C4-2B (cell line): Measurements from ENCODE around the gene ADGRG4.

Experiments
- H3K27ac ChIP-seq: fragments of 450-650 bp; 2 replicates; pipeline ENCODE4 v1.5.1; 2017
- ZFX ChIP-seq: fragments of 450-650 bp; IDR thresholded peaks from 2 replicates; pipeline ENCODE4 v1.6.1; 2017
- TF ChIP-seq, protein P1 (sequence below): fragments of 450-650 bp; conservative IDR thresholded peaks from 2 replicates; pipeline ENCODE4 v1.5.1; 2017; ENCODE audit warnings: mild to moderate bottlenecking

The ADGRG4 gene

DNA sequence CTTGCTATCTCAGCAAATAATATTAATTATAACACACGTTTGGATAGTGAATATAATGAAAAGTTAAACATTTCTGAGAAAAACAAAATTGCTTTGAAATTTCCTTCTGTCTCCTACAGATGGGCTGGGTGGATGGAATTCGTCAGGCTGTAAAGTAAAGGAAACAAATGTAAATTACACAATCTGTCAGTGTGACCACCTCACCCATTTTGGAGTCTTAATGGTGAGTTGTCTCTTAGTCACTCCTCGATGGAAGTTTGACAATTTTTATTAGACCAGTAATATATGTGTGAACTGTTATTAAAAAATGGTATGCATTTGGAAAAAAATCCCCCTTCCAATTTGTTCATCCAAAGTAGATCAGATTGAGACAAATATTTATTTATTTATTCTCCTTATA, 94.5 kb downstream of the ADGRG4 start:
- TF ChIP-seq ZFX, result no peak
- TF ChIP-seq, protein P1, sequence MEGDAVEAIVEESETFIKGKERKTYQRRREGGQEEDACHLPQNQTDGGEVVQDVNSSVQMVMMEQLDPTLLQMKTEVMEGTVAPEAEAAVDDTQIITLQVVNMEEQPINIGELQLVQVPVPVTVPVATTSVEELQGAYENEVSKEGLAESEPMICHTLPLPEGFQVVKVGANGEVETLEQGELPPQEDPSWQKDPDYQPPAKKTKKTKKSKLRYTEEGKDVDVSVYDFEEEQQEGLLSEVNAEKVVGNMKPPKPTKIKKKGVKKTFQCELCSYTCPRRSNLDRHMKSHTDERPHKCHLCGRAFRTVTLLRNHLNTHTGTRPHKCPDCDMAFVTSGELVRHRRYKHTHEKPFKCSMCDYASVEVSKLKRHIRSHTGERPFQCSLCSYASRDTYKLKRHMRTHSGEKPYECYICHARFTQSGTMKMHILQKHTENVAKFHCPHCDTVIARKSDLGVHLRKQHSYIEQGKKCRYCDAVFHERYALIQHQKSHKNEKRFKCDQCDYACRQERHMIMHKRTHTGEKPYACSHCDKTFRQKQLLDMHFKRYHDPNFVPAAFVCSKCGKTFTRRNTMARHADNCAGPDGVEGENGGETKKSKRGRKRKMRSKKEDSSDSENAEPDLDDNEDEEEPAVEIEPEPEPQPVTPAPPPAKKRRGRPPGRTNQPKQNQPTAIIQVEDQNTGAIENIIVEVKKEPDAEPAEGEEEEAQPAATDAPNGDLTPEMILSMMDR, result no peak
- H3K27ac ChIP-seq, result no peak overlapping the region

DNA sequence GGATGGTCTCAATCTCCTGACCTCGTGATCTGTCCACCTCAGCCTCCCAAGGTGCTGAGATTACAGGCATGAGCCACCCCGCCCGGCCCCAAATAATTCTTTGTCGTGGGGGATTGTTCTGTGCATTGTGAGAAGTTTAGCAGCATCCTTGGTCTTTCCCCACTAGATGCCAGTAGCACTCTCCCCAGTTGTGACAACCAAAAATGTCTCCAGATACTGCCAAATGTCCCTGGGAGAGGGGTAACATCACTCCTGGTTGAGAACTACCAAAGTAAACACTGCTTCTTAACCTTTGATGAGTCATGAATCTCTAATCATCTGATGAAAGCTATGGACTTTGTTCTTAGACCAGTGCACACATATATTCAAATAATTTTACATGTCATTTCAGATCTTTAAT, 96.2 kb downstream of the ADGRG4 start:
- TF ChIP-seq, protein P1, result no peak
- no peak for TF ChIP-seq ZFX
- no peak overlapping the region for H3K27ac ChIP-seq

DNA sequence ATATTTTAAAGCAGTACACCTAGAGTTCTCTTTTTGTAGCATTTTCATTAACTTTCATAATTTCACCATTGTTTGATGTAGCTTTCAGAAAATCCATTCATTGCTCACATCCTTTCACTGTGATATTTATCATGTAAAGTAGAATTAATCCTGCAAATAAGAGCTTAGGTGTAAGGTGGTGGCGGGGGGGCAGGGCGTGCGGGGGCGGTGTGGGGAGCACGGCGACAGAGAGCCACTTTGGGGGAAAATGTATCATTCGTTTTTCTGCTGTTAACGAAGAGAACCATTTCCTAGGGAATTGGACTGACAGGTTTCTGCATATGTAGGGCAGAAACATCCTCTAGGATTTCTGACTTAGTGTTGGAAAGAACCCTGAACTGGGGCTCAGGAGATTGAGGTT, 104.4 kb downstream of the ADGRG4 start:
- TF ChIP-seq, protein P1, result no peak
- TF ChIP-seq ZFX, result no peak
- H3K27ac ChIP-seq, result no peak overlapping the region

DNA sequence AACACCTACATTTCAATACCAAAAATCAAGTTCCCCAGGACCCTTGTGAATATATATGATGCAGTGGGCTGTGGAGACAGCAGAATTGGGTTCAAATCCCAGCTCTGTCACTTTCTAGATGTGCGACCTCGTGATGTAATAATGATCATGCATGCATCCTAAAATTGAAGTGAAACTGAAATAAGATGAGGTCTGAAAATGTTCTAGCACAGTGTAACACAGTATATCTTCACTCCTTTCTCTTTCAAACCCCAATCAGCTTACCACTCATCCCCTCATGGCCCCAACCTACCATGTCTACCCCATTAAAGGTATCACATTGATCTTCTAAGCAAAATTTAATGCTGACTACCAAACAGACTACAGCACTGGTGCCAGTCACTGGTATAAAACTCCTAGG, 117.0 kb downstream of the ADGRG4 start:
- TF ChIP-seq ZFX, result no peak
- TF ChIP-seq, protein P1, result no peak
- H3K27ac ChIP-seq, result no peak overlapping the region

DNA sequence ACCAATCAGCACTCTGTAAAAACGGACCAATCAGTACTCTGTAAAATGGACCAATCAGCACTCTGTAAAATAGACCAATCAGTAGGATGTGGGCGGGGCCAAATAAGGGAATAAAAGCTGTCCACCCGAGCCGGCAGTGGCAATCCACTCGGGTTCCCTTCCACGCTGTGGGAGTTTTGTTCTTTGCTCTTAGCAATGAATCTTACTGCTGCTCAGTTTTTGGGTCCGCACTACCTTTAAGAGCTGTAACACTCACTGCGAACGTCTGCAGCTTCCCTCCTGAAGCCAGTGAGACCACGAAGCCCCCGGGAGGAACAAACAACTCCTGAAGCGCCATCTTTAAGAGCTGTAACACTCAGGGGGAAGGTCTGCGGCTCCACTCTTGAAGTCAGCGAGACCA, 120.6 kb downstream of the ADGRG4 start:
- TF ChIP-seq ZFX, result no peak
- TF ChIP-seq, protein P1, result no peak

DNA sequence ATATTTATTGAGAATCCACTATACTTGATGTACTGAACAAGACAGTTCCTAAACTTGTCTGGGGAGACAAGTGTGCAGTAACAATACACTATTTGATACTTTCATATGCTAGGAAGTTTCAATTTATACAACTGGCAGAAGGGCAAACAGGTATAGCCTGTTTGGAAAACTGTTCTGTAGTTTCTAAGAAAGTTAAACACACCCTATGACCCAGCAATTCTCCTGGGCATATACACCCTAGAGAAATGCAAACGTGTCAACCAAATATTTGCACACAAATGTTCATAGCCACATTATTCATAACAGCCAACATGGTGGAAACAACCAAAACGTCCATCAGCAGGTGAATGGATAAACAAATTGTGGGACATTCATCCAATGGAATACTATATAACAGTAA, 123.0 kb downstream of the ADGRG4 start:
- H3K27ac ChIP-seq, result no peak overlapping the region
- TF ChIP-seq, protein P1, result no peak
- no peak for TF ChIP-seq ZFX

More for the DNA sequence above, 120.6 kb downstream of the ADGRG4 start:
- H3K27ac ChIP-seq, result no peak overlapping the region

DNA sequence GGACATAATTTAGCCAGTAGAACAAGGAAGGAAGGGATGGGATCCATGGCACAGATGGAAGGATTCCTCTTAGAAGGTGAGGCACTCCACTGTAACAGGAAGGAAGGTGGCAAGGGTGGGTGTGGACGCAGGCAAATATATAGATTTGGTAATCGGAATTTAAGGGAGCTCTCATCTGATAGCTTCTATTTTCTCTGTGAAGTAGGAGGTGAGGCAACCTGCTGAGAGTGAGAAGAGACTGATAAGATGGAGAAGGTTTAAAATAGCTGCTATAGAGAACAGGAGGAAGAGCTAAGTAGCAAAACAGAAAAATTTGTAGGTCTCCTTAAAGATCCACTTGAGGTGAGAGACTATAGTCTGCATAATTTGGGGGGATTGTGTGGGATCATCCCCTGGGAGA, 125.2 kb downstream of the ADGRG4 start:
- no peak overlapping the region for H3K27ac ChIP-seq
- TF ChIP-seq, protein P1, result no peak
- TF ChIP-seq ZFX, result no peak
